ENCODE data around the gene KLF2. TPM values are rescaled to one million over a fixed set of nuclear protein-coding genes. Genes with fewer than 3 reads are reported as not detected.
"Not testable (repeated sequence)": the region's sequence is repeated elsewhere in the genome, so short reads cannot be mapped to it uniquely, and the experiment has no call there.

KLF2 gene
- polyA plus RNA-seq, 1 experiment: 1.8 TPM

DNA sequence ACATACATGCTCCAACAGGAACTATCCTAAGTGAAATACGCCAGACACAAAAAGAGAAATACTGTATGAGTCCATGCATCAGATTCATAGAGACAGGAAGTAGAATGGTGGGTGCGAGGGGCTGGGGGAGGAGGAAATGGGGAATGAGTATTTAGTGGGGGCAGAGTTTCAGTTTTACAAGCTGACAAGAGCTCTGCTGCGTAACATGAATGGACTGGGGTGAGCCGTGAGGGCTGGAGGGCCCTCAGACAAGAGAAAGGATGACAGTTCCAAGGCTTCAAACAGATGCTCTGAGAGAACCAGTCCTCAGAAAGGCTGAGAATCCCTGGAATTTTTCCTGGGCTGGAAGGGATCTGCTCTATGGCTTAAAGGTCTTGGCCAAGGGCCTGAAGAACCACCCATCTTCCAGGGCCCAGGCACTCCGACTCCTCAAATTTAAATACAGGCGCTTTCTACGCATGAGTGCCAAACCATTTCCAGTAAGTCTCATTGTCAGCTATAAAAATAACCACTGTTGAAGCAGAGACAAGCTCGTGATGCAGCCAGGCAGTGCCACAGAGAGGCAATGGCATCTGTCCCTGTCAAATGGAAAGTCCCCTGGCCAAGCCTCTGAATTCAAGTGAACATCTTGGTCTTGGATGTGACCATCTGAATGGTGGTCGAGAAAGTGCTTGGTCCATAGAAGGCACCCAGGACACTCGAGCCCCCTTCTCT, 17.5 kb downstream of the KLF2 start:
- TF ChIP-seq, protein P1, sequence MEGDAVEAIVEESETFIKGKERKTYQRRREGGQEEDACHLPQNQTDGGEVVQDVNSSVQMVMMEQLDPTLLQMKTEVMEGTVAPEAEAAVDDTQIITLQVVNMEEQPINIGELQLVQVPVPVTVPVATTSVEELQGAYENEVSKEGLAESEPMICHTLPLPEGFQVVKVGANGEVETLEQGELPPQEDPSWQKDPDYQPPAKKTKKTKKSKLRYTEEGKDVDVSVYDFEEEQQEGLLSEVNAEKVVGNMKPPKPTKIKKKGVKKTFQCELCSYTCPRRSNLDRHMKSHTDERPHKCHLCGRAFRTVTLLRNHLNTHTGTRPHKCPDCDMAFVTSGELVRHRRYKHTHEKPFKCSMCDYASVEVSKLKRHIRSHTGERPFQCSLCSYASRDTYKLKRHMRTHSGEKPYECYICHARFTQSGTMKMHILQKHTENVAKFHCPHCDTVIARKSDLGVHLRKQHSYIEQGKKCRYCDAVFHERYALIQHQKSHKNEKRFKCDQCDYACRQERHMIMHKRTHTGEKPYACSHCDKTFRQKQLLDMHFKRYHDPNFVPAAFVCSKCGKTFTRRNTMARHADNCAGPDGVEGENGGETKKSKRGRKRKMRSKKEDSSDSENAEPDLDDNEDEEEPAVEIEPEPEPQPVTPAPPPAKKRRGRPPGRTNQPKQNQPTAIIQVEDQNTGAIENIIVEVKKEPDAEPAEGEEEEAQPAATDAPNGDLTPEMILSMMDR (IDR thresholded peaks at IDR 0.05; ENCODE audit: insufficient read depth, low read depth, low read length): no peak
- no peak for DNase-seq (ENCODE audit: low read depth)
- ChIA-PET CTCF (interaction anchor here (1.0 to 1.3 kb wide), 2 partner anchors 34 to 41 kb away, joined by 4 to 8 read pairs; no protein-coding TSS in a partner anchor), POLR2A (no interaction called here)
- H3K4me3 ChIP-seq (ENCODE audit: low read depth, low read length): no peak overlapping the region
- H3K27me3 ChIP-seq (ENCODE audit: control insufficient read depth, insufficient read depth, low read length): no peaks in the 10 kb centered on the region
- no peaks in the 10 kb centered on the region for H3K36me3 ChIP-seq (ENCODE audit: control insufficient read depth, insufficient read depth, low read length)

DNA sequence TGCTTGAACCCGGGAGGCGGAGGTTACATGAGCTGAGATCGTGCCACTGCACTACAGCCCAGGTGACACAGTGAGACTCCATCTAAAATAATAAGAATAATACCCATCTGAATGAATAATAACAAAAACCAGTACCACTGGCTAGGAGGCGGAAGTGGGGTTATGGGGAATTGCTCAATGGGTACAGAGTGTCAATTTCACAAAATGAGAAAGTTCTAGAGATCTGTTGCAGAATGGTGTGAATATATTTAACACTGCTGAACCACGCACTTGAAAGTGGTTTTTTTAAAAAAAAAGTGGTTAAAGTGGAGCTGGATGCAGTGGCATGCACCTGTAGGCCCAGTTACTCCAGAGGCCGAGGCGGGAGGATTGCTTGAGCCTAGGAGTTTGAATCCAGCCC, 18.5 kb downstream of the KLF2 start:
- CTCF ChIA-PET: interaction anchor here (0.6 to 1.6 kb wide), 4 partner anchors 33 to 249 kb away, joined by 3 to 8 read pairs (median 4); no protein-coding TSS in a partner anchor
- H3K36me3 ChIP-seq (ENCODE audit: control insufficient read depth, insufficient read depth, low read length): no peaks in the 10 kb centered on the region
- TF ChIP-seq, protein P1 (IDR thresholded peaks at IDR 0.05; ENCODE audit: insufficient read depth, low read depth, low read length): no peak
- no peak for DNase-seq (ENCODE audit: low read depth)
- H3K27me3 ChIP-seq (ENCODE audit: control insufficient read depth, insufficient read depth, low read length): no peaks in the 10 kb centered on the region
- no peak overlapping the region for H3K4me3 ChIP-seq (ENCODE audit: low read depth, low read length)
- POLR2A ChIA-PET: no interaction called here

DNA sequence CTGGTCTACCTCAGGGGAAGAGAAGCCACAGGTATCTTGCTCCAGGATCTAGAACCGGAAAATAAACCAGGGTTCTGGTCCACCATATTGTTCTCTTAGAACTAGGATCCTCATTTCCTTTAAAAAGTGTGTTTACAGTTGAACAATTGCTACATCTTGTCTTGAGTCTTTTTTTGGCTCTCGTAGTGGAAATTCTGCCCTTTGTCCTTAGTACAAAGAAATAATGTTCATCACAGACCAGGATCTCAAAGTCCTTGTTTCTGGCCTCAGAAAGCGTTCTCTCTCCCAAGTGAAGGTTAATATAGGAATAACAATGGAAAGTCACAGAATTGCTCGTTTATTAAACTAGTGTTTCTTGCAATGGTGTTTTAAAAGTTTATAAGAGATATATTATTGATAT, 20.8 kb downstream of the KLF2 start:
- POLR2A ChIA-PET: no interaction called here
- Histone ChIP-seq H3K4me3 (ENCODE audit: low read depth, low read length) (no peak overlapping the region), H3K36me3 (ENCODE audit: control insufficient read depth, insufficient read depth, low read length) (no peaks in the 10 kb centered on the region), H3K27me3 (ENCODE audit: control insufficient read depth, insufficient read depth, low read length) (no peaks in the 10 kb centered on the region)
- TF ChIP-seq, protein P1 (IDR thresholded peaks at IDR 0.05; ENCODE audit: insufficient read depth, low read depth, low read length): no peak
- CTCF ChIA-PET: interaction anchor here (0.6 kb wide), 1 partner anchor 297 kb away, joined by 3 read pairs; no protein-coding TSS in a partner anchor
- no peak for DNase-seq (ENCODE audit: low read depth)

DNA sequence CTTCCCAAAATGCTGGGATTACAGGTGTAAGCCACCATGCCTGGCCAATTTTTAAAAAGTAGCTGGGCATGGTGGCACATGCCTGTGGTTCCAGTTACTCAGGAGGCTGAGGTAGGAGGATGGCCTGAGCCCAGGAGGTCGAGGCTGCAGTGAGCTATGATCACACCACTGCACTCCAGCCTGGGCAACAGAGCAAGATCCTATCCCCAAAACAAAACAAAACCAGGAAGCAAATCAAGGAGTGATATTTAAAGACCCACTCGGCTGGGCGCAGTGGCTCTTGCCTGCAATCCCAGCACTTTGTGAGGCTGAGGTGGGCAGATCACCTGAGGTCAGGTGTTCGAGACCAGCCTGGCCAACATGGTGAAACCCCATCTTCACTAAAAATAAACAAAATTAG, 22.5 kb downstream of the KLF2 start:
- not testable (repeated sequence) for H3K36me3 ChIP-seq (ENCODE audit: control insufficient read depth, insufficient read depth, low read length); H3K27me3 ChIP-seq (ENCODE audit: control insufficient read depth, insufficient read depth, low read length); DNase-seq (ENCODE audit: low read depth); H3K4me3 ChIP-seq (ENCODE audit: low read depth, low read length)
- ChIA-PET CTCF (interaction anchor here (0.6 kb wide), 1 partner anchor 47 kb away, joined by 3 read pairs; no protein-coding TSS in a partner anchor), POLR2A (interaction anchor here (0.6 kb wide), 1 partner anchor 30 kb away, joined by 3 read pairs; no protein-coding TSS in a partner anchor)

DNA sequence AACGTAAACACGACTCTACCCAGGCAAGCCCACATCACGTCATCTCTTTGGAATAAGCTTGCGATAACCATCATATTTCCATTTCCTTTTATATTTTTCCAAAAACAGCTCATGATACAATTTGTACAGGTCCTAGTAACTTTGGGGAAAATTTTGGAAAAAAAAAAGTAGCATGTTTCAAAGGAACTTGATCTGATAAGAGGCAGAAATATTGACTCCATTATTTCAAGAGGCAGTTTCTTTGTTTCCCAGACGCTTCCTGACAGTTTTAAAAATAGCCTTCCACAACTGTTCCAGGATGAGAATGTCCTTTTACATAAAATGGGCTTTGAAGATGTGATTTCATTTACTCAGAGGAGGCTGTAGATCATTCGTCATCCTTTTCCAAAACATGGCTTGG, 23.1 kb downstream of the KLF2 start:
- TF ChIP-seq, protein P1 (IDR thresholded peaks at IDR 0.05; ENCODE audit: insufficient read depth, low read depth, low read length): no peak
- no peak for DNase-seq (ENCODE audit: low read depth)
- H3K27me3 ChIP-seq (ENCODE audit: control insufficient read depth, insufficient read depth, low read length): no peaks in the 10 kb centered on the region
- CTCF ChIA-PET: interaction anchor here (0.6 kb wide), 2 partner anchors 37 to 47 kb away, joined by 3 read pairs; no protein-coding TSS in a partner anchor
- no peaks in the 10 kb centered on the region for H3K36me3 ChIP-seq (ENCODE audit: control insufficient read depth, insufficient read depth, low read length)
- no peak overlapping the region for H3K4me3 ChIP-seq (ENCODE audit: low read depth, low read length)
- POLR2A ChIA-PET: interaction anchor here (0.6 kb wide), 1 partner anchor 29 kb away, joined by 3 read pairs; no protein-coding TSS in a partner anchor
